Trophoblast cell (in vitro differentiated cells and primary cell): ENCODE data around the gene PCGF1.
A peak's percentile ranks its signal among the peaks of the same experiment; 100 is the strongest.

Experiments used
- DNase-seq, 2 donors: peaks; one replicate each; pipeline ENCODE4 v3.0.0-alpha.2; 2016
- H2AFZ ChIP-seq: 2 replicates; pipeline ENCODE4 v1.6.1; 2013; ENCODE audit warnings: low read length, moderate library complexity, mild to moderate bottlenecking; ENCODE audit not compliant: insufficient read depth, poor library complexity
- H2AK5ac ChIP-seq: 2 replicates; pipeline ENCODE4 v1.6.1; 2013; ENCODE audit warnings: mild to moderate bottlenecking, low read length
- H2BK120ac ChIP-seq: 2 replicates; pipeline ENCODE4 v1.6.1; 2013; ENCODE audit warnings: low read length, mild to moderate bottlenecking, moderate library complexity; ENCODE audit not compliant: insufficient read depth, poor library complexity
- H2BK12ac ChIP-seq: 2 replicates; pipeline ENCODE4 v1.6.1; 2013; ENCODE audit warnings: mild to moderate bottlenecking, low read length, moderate library complexity
- H2BK5ac ChIP-seq: 2 replicates; pipeline ENCODE4 v1.6.1; 2013; ENCODE audit warnings: low read length, low read depth, moderate library complexity, mild to moderate bottlenecking; ENCODE audit not compliant: poor library complexity
- H3K14ac ChIP-seq: 2 replicates; pipeline ENCODE4 v1.6.1; 2013; ENCODE audit warnings: mild to moderate bottlenecking, low read length
- H3K18ac ChIP-seq: 2 replicates; pipeline ENCODE4 v1.6.1; 2013; ENCODE audit warnings: mild to moderate bottlenecking, low read length
- H3K23ac ChIP-seq: 2 replicates; pipeline ENCODE4 v1.6.1; 2013; ENCODE audit warnings: low read length
- H3K27ac ChIP-seq: 2 replicates; pipeline ENCODE4 v1.5.1; 2013; ENCODE audit warnings: low read depth, mild to moderate bottlenecking, inconsistent platforms, low read length, moderate library complexity
- H3K27me3 ChIP-seq: 2 replicates; pipeline ENCODE4 v1.6.1; 2013; ENCODE audit warnings: inconsistent platforms, mild to moderate bottlenecking, low read length, moderate library complexity; ENCODE audit not compliant: insufficient read depth
- H3K36me3 ChIP-seq, 2 experiments: 1 replicate in 1 of 2; 2 replicates in 1 of 2; pipeline ENCODE4 v1.6.1; 2013; ENCODE audit warnings: low read length in 2 of 2, mild to moderate bottlenecking in 2 of 2, moderate library complexity in 1 of 2; ENCODE audit not compliant: insufficient read depth in 2 of 2, control insufficient read depth in 1 of 2
- H3K4ac ChIP-seq: 2 replicates; pipeline ENCODE4 v1.6.1; 2013; ENCODE audit warnings: low read depth, mild to moderate bottlenecking, low read length, moderate library complexity
- H3K4me1 ChIP-seq, 2 experiments: 1 replicate in 1 of 2; 2 replicates in 1 of 2; pipeline ENCODE4 v1.6.1; 2013; ENCODE audit warnings: low read length in 2 of 2, mild to moderate bottlenecking in 2 of 2, moderate library complexity in 1 of 2; ENCODE audit not compliant: insufficient read depth in 2 of 2, control insufficient read depth in 1 of 2
- H3K4me2 ChIP-seq: 2 replicates; pipeline ENCODE4 v1.6.1; 2013; ENCODE audit warnings: inconsistent platforms, mild to moderate bottlenecking, low read length, moderate library complexity
- H3K4me3 ChIP-seq: 2 replicates; pipeline ENCODE4 v1.5.1; 2013; ENCODE audit warnings: mild to moderate bottlenecking, low read depth, low read length, inconsistent platforms
- H3K79me1 ChIP-seq: one replicate; pipeline ENCODE4 v1.6.1; 2013; ENCODE audit warnings: low read length
- H3K79me2 ChIP-seq: 2 replicates; pipeline ENCODE4 v1.6.1; 2013; ENCODE audit warnings: low read length, mild to moderate bottlenecking; ENCODE audit not compliant: control insufficient read depth, insufficient read depth, poor library complexity
- H3K9ac ChIP-seq: 2 replicates; pipeline ENCODE4 v1.6.1; 2013; ENCODE audit warnings: mild to moderate bottlenecking, low read length
- H3K9me3 ChIP-seq: 2 replicates; pipeline ENCODE4 v1.6.1; 2013; ENCODE audit warnings: low read depth, mild to moderate bottlenecking, control low read depth, inconsistent platforms, low read length; ENCODE audit not compliant: insufficient read depth
- H4K12ac ChIP-seq: 2 replicates; pipeline ENCODE4 v1.6.1; 2013; ENCODE audit warnings: low read depth, mild to moderate bottlenecking, low read length, moderate library complexity
- H4K8ac ChIP-seq: 2 replicates; pipeline ENCODE4 v1.6.1; 2013; ENCODE audit warnings: low read depth, mild to moderate bottlenecking, low read length, moderate library complexity
- H4K91ac ChIP-seq: one replicate; pipeline ENCODE4 v1.6.1; 2013; ENCODE audit warnings: low read depth, mild to moderate bottlenecking, low read length, moderate library complexity
- WGBS: extraction: QIAGEN DNeasy Blood & Tissue Kit; methylation state at CpG from one replicate; pipeline ENCODE4 v1.1.7; 2013; ENCODE audit warnings: missing lambda C conversion rate; ENCODE audit not compliant: insufficient read length, insufficient coverage; ENCODE audit errors: extremely low coverage; 5-methylcytosine and 5-hydroxymethylcytosine counted together

Gene PCGF1

DNA sequence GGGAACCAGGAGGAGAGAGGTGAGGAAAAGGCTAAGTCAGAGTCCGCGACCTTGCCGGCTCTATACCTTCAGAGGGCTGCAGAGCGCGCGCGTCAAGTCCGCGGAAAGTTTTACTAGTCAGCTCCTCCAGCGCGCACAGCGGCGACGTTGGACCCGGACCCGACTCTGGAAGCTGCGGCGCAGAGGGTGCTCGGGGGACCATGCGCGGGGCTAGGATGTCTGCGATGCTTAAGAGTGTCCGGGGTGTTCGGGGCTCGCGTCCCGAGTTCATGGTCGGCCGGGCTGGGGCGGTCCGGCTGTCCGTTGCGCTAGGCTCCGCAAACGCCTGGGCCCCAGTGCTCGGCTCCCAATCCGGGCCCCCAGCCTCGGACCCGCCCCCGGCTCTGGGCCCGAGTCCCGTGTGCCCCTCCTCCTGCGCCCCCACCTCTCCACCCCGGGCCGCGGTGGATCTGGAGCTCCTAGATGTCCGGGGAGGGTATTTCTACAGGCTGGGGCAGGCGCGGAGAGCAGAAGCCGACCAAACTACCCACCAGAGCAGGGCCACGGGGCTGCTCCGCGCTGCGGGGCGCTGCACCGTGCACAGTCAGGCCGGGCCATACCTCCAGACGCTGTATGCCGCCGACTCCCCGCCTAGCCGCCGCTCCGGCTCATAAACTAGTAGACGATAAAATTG is 8.1 kb downstream of the PCGF1 start, which contains the start of gene LBX2:
TSS of gene LBX2 (minus strand) at position 337 of the 673 bp plus-strand sequence. CDS start at position 271, 66 bp downstream.
- H4K91ac ChIP-seq: no peak within 1 kb of the TSS

DNA sequence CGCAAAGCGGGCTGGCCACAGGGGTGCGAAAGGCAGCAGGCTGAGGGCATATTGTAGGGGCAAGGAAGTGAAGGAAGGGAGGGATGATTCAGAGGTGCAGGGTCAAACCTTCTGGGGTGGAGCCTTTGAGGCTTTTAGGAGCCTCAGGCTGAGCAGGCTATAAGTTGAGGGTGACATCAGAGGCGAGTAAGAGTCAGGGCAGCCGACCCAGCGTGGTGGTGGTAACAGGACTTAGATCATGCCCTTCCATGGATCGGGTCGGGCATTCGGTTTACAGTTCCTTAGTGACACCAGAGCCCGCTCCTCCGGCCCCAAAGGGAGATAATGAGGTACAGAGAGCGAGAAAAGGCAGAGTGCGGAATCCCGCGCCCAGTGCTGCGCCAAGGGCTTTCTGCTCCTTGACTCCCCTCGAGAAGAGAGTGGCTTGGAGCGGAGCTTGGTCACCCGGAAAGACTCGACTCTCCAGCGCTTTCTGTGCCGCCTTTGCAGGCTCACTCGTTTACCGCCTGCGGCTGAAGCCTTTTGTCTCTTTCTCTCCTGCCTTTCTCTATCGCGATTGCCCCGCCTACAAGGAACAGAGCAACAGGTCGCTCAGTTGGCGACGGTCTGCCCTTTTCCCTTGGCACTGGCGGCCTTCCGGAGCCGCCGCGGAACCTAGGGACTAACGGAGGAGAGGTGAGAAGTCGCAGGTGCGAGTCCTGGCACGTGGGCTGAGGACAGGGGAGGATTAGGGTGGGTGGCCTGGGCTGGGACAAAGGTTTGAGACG is 8.8 kb downstream of the PCGF1 start:
- H3K4me1 ChIP-seq: peaks cover 25% of the 10 kb centered on the region in 2 experiments
- no CpG with 5 or more reads among the region's 41 CpGs for WGBS
- peaks cover 2% of the 10 kb centered on the region for H3K9me3 ChIP-seq
- peak overlapping the region; percentile 27 for H2AFZ ChIP-seq
- peaks cover 18% of the 10 kb centered on the region for H3K79me1 ChIP-seq
- DNase-seq: peak; percentile 23 to 33
- H2AK5ac ChIP-seq: no peak overlapping the region
- H3K36me3 ChIP-seq: peaks cover 0 to under 1% of the 10 kb centered on the region in 2 experiments
- H2BK120ac ChIP-seq: no peak overlapping the region
- H3K27me3 ChIP-seq: peaks cover 63% of the 10 kb centered on the region
- H3K27ac ChIP-seq: no peak overlapping the region
- H2BK5ac ChIP-seq: no peak overlapping the region
- H3K4ac ChIP-seq: no peak overlapping the region
- H3K4me2 ChIP-seq: peak overlapping the region; percentile 63
- no peak overlapping the region for H2BK12ac ChIP-seq
- H3K23ac ChIP-seq: no peak overlapping the region
- no peak overlapping the region for H4K12ac ChIP-seq
- peaks cover 8% of the 10 kb centered on the region for H3K79me2 ChIP-seq
- no peak overlapping the region for H4K91ac ChIP-seq
- no peak overlapping the region for H3K14ac ChIP-seq
- no peak overlapping the region for H3K18ac ChIP-seq
- H3K4me3 ChIP-seq: peak overlapping the region; percentile 30
- no peak overlapping the region for H3K9ac ChIP-seq
- H4K8ac ChIP-seq: no peak overlapping the region

More for the DNA sequence above, 8.1 kb downstream of the PCGF1 start, which contains the start of gene LBX2:
- peak in 1 of 2 donors; percentile 17 for DNase-seq
- no peak within 1 kb of the TSS for H2BK5ac ChIP-seq
- H3K36me3 ChIP-seq: no peaks in the 10 kb centered on the region
- H2BK12ac ChIP-seq: no peak within 1 kb of the TSS
- H2AK5ac ChIP-seq: no peak within 1 kb of the TSS
- no peak within 1 kb of the TSS for H3K27ac ChIP-seq
- peaks cover 8% of the 10 kb centered on the region for H3K79me2 ChIP-seq
- H3K4me2 ChIP-seq: peak within 1 kb of the TSS; percentile 63
- no peak within 1 kb of the TSS for H3K18ac ChIP-seq
- H3K9ac ChIP-seq: no peak within 1 kb of the TSS
- H3K4ac ChIP-seq: no peak within 1 kb of the TSS
- H3K27me3 ChIP-seq: peaks cover 67% of the 10 kb centered on the region
- no peak within 1 kb of the TSS for H2BK120ac ChIP-seq
- H2AFZ ChIP-seq: peak within 1 kb of the TSS; percentile 27
- peak within 1 kb of the TSS; percentile 30 for H3K4me3 ChIP-seq
- H3K9me3 ChIP-seq: peaks cover 2% of the 10 kb centered on the region
- H3K4me1 ChIP-seq: peaks cover 29% of the 10 kb centered on the region in 2 experiments
- no peak within 1 kb of the TSS for H3K23ac ChIP-seq
- no peak within 1 kb of the TSS for H4K12ac ChIP-seq
- H3K14ac ChIP-seq: no peak within 1 kb of the TSS
- WGBS: no CpG with 5 or more reads among the region's 65 CpGs
- H3K79me1 ChIP-seq: peaks cover 19% of the 10 kb centered on the region
- no peak within 1 kb of the TSS for H4K8ac ChIP-seq

DNA sequence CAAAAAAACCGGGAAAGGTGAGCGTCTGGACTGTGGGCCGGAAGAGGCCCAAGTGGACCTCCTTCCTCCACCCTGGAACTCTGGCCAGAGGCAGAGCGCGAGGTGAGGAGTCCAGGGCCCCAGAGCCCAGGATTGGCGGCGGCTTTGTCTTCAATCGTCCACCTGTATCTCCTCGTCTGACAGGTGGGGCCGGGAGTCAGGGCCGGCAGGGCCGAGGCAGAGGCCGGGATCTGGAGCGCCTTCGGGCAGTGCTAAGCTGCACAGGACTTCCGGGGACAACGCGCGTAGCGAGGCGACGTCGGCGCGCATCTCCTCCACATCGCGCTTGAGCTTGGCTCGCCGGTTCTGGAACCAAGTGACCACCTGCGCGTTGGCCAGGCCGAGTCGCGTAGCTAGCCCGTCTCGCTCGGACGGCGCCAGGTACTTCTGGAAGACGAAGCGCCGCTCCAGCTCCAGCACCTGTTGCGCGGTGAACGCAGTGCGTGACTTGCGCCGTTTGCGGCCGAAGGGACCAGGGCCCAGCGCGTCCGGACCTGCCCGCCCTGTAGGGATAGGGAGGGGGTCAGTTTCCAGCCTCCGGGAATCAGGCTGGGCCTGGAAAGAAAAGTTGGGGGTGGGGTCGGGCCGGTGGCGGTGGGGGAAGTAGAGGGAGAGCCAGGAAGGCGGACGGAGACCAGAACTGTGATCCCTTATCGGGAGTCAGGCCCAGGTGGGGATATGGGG is 9.6 kb downstream of the PCGF1 start:
- Histone ChIP-seq H2AFZ (peak overlapping the region; percentile 27), H3K79me1 (peaks cover 10% of the 10 kb centered on the region), H3K4me1 (peaks cover 20 to 21% of the 10 kb centered on the region in 2 experiments), H2BK120ac (no peak overlapping the region), H3K9me3 (peaks cover 2% of the 10 kb centered on the region), H2BK5ac (no peak overlapping the region), H3K18ac (no peak overlapping the region), H4K8ac (peak overlapping the region; percentile 1), H3K4me3 (peak overlapping the region; percentile 54), H3K14ac (no peak overlapping the region), H3K9ac (no peak overlapping the region), H3K27ac (no peak overlapping the region), H4K91ac (no peak overlapping the region), H4K12ac (no peak overlapping the region), H3K36me3 (peaks cover 2 to 8% of the 10 kb centered on the region in 2 experiments), H3K23ac (no peak overlapping the region), H2BK12ac (no peak overlapping the region), H3K4ac (no peak overlapping the region), H3K4me2 (peak overlapping the region; percentile 63), H3K79me2 (peaks cover 4% of the 10 kb centered on the region), H3K27me3 (peaks cover 57% of the 10 kb centered on the region), H2AK5ac (no peak overlapping the region)
- WGBS: no CpG with 5 or more reads among the region's 61 CpGs
- DNase-seq: peak; percentile 39 to 71

DNA sequence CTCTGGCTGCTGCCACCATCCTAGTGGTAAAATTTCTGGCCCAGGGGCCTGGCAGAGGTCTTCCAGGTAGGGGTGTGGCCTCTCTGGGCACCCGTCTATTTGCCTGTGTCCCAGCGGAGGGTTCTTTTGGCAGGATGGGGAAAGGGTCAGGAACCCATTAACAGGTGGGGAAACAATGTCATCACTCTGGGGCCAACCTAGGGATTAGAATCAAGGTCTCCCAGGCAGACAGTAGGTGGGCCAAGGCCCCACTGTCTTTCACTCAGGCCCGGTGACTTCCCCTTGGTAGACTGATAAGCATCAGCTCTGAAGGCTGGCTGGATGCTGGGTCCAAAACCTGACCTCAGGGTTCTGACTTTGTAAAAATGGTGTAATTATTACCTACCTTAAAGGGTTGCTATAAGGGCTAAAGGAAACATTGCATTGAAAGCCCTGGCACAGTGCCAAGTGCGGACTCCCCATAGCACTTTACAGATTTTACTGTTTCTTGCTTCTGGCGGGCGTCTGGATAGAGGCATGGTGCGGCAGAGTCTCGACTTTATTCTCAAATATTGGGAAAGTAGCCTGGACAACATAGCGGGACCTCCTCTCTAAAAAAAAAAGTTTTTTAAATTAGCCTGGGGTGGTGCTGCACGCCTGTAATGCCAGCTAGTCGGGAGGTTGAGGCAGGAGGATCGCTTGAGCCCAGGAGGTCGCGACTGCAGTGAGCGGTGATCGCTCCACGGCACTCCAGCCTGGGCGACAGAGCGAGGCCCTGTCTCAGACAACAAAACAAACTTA is 10.3 kb downstream of the PCGF1 start:
- Histone ChIP-seq H2AFZ (no peak overlapping the region), H4K8ac (no peak overlapping the region), H3K14ac (no peak overlapping the region), H3K4me3 (no peak overlapping the region), H4K91ac (no peak overlapping the region), H3K27ac (no peak overlapping the region), H3K4me1 (peaks cover 18% of the 10 kb centered on the region in 2 experiments), H4K12ac (no peak overlapping the region), H3K79me1 (peaks cover 3% of the 10 kb centered on the region), H3K4me2 (peak overlapping the region; percentile 63), H2BK5ac (no peak overlapping the region), H3K18ac (no peak overlapping the region), H3K9ac (no peak overlapping the region), H3K4ac (no peak overlapping the region), H2BK12ac (no peak overlapping the region), H3K23ac (no peak overlapping the region), H3K9me3 (peaks cover 2% of the 10 kb centered on the region), H2AK5ac (no peak overlapping the region), H3K27me3 (peaks cover 50% of the 10 kb centered on the region), H3K36me3 (peaks cover 8 to 15% of the 10 kb centered on the region in 2 experiments), H3K79me2 (no peaks in the 10 kb centered on the region), H2BK120ac (no peak overlapping the region)
- WGBS: no CpG with 5 or more reads among the region's 19 CpGs
- no peak for DNase-seq
